ENCODE measurements around the gene SUN1.
"Not testable (repeated sequence)": the region's sequence is repeated elsewhere in the genome, so short reads cannot be mapped to it uniquely, and the experiment has no call there.

DNA sequence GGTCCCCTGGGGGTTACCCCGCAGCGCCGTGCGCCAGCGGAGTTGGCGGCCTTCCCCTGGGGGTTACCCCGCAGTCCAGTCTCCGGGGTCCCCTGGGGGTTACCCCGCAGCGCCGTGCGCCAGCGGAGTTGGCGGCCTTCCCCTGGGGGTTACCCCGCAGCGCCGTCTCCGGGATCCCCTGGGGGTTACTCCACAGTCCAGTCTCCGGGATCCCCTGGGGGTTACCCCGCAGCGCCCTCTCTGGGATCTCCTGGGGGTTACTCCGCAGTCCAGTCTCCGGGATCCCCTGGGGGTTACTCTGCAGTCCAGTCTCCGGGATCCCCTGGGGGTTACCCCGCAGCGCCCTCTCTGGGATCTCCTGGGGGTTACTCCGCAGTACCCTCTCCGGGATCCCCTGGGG is 15.5 kb downstream of the SUN1 start:
- TF ChIP-seq, protein P1, sequence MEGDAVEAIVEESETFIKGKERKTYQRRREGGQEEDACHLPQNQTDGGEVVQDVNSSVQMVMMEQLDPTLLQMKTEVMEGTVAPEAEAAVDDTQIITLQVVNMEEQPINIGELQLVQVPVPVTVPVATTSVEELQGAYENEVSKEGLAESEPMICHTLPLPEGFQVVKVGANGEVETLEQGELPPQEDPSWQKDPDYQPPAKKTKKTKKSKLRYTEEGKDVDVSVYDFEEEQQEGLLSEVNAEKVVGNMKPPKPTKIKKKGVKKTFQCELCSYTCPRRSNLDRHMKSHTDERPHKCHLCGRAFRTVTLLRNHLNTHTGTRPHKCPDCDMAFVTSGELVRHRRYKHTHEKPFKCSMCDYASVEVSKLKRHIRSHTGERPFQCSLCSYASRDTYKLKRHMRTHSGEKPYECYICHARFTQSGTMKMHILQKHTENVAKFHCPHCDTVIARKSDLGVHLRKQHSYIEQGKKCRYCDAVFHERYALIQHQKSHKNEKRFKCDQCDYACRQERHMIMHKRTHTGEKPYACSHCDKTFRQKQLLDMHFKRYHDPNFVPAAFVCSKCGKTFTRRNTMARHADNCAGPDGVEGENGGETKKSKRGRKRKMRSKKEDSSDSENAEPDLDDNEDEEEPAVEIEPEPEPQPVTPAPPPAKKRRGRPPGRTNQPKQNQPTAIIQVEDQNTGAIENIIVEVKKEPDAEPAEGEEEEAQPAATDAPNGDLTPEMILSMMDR (conservative IDR thresholded peaks at IDR 0.05 in 1 of 2, IDR thresholded peaks at IDR 0.05 in 1 of 2; ENCODE audit: low read depth in 1 of 2, low read length in 2 of 2) = not testable (repeated sequence)
- TF ChIP-seq EZH2 (IDR thresholded peaks at IDR 0.05; ENCODE audit: low read length, missing control alignments) = not testable (repeated sequence)

All from fibroblast of lung (primary cell).